ENCODE measurements around the gene KRTAP9-4.

DNA sequence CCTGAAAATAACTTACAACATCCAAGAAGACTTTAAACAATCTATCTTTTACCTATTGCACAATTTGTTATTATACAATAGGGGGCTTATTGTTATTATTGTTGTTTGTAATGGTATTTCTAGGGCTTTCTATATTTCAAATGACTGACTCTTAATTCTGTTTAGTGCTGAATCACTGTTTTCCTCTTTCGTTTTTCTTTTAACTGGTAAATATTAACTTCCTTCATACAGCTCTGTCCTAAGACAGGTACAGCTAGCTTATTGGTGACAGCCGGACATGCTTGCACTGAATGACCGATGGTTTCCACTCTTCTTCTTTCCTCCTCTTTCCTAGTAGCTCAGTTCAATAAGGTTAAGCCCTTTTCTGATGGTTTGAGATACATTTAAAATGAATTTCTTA lies 37.6 kb downstream of the KRTAP9-4 start:
- TF ChIP-seq, protein P1, sequence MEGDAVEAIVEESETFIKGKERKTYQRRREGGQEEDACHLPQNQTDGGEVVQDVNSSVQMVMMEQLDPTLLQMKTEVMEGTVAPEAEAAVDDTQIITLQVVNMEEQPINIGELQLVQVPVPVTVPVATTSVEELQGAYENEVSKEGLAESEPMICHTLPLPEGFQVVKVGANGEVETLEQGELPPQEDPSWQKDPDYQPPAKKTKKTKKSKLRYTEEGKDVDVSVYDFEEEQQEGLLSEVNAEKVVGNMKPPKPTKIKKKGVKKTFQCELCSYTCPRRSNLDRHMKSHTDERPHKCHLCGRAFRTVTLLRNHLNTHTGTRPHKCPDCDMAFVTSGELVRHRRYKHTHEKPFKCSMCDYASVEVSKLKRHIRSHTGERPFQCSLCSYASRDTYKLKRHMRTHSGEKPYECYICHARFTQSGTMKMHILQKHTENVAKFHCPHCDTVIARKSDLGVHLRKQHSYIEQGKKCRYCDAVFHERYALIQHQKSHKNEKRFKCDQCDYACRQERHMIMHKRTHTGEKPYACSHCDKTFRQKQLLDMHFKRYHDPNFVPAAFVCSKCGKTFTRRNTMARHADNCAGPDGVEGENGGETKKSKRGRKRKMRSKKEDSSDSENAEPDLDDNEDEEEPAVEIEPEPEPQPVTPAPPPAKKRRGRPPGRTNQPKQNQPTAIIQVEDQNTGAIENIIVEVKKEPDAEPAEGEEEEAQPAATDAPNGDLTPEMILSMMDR (IDR thresholded peaks at IDR 0.05) = no peak
- no peak for TF ChIP-seq POLR2A (IDR thresholded peaks at IDR 0.05)

All from heart left ventricle (tissue), 13 donors.